IMR-90 (cell line): ENCODE results near the gene TEX44. TPM values are rescaled to one million over a fixed set of nuclear protein-coding genes. Genes with fewer than 3 reads are reported as not detected.

Source experiments
- ATAC-seq: fragments of 200-7000 bp; cut with Tn5 transposase; 2 replicates; pipeline ENCODE4 v1.9.1; 2020; ENCODE audit warnings: low read depth, mild to moderate bottlenecking, moderate library complexity
- BruUV-seq: library from RNA; stranded (reverse); fragments of 400-500 nt; replicated peaks from 2 replicates; lab custom pipeline; 2021; lab: Mats Ljungman, UMichigan
- CTCF ChIA-PET: fragments of 300-600 bp; formaldehyde crosslinking; extraction: SDS; loops from one replicate; lab custom pipeline; 2021; ENCODE audit warnings: antibody characterized with exemption; lab: Yijun Ruan, JAX
- POLR2A ChIA-PET: fragments of 300-600 bp; sonication (Branson Sonifier 250); formaldehyde crosslinking; loops from one replicate; lab custom pipeline; 2022; ENCODE audit warnings: antibody characterized with exemption; ENCODE audit not compliant: unreplicated experiment; lab: Charles Lee
- DNase-seq: peaks from one replicate; pipeline ENCODE4 v3.0.0; 2013
- H2AFZ ChIP-seq: replicated peaks from 2 replicates; pipeline ENCODE3; 2013; ENCODE audit warnings: low read length, mild to moderate bottlenecking; ENCODE audit not compliant: poor library complexity
- H2AK5ac ChIP-seq: 2 replicates; pipeline ENCODE4 v1.6.1; 2013; ENCODE audit warnings: low read depth, low read length, inconsistent platforms
- H2AK9ac ChIP-seq: replicated peaks from 2 replicates; pipeline ENCODE3; 2013; ENCODE audit warnings: mild to moderate bottlenecking, low read depth, low read length, moderate library complexity; ENCODE audit not compliant: poor library complexity
- H2BK120ac ChIP-seq: 2 replicates; pipeline ENCODE4 v1.6.1; 2013; ENCODE audit warnings: low read depth, low read length, inconsistent platforms
- H2BK15ac ChIP-seq: 3 replicates; pipeline ENCODE4 v1.6.1; 2013; ENCODE audit warnings: low read depth, low read length, inconsistent platforms
- H2BK20ac ChIP-seq: 2 replicates; pipeline ENCODE4 v1.6.1; 2013; ENCODE audit warnings: low read depth, mild to moderate bottlenecking, inconsistent platforms, low read length, moderate library complexity
- H2BK5ac ChIP-seq: 2 replicates; pipeline ENCODE4 v1.6.1; 2013; ENCODE audit warnings: mild to moderate bottlenecking, low read depth, low read length, inconsistent platforms; ENCODE audit not compliant: poor library complexity, severe bottlenecking
- H3K14ac ChIP-seq: replicated peaks from 2 replicates; pipeline ENCODE4 v1.6.1; 2013; ENCODE audit warnings: low read depth, low read length, inconsistent platforms
- H3K18ac ChIP-seq: 2 replicates; pipeline ENCODE4 v1.6.1; 2013; ENCODE audit warnings: low read depth, low read length, control low read depth
- H3K23ac ChIP-seq: 2 replicates; pipeline ENCODE4 v1.6.1; 2013; ENCODE audit warnings: low read depth, low read length, inconsistent platforms
- H3K27ac ChIP-seq: 2 replicates; pipeline ENCODE4 v1.5.1; 2013; ENCODE audit warnings: mild to moderate bottlenecking, control low read depth, low read length; ENCODE audit not compliant: insufficient read depth
- H3K27me3 ChIP-seq: 2 replicates; pipeline ENCODE4 v1.6.1; 2013; ENCODE audit warnings: low read length; ENCODE audit not compliant: control insufficient read depth, insufficient read depth
- H3K36me3 ChIP-seq: 2 replicates; pipeline ENCODE4 v1.6.1; 2013; ENCODE audit warnings: low read length, mixed read lengths; ENCODE audit not compliant: control insufficient read depth, insufficient read depth
- H3K4ac ChIP-seq: 2 replicates; pipeline ENCODE4 v1.6.1; 2013; ENCODE audit warnings: low read depth, low read length, inconsistent platforms
- H3K4me1 ChIP-seq: 2 replicates; pipeline ENCODE4 v1.6.1; 2013; ENCODE audit warnings: low read length, mixed read lengths; ENCODE audit not compliant: control insufficient read depth, insufficient read depth
- H3K4me2 ChIP-seq: 2 replicates; pipeline ENCODE4 v1.6.1; 2013; ENCODE audit warnings: low read depth, mild to moderate bottlenecking, control low read depth, low read length, moderate library complexity
- H3K4me3 ChIP-seq: 2 replicates; pipeline ENCODE4 v1.5.1; 2013; ENCODE audit warnings: low read depth, mild to moderate bottlenecking, control low read depth, low read length, moderate library complexity; ENCODE audit not compliant: insufficient read depth
- H3K56ac ChIP-seq: 2 replicates; pipeline ENCODE4 v1.6.1; 2013; ENCODE audit warnings: low read length, inconsistent platforms; ENCODE audit not compliant: insufficient read depth; ENCODE audit errors: extremely low read depth
- H3K79me1 ChIP-seq, 2 experiments: 2 replicates each; pipeline ENCODE4 v1.6.1; 2013; ENCODE audit warnings: low read length in 2 of 2, inconsistent platforms in 1 of 2, low read depth in 1 of 2
- H3K9ac ChIP-seq: 2 replicates; pipeline ENCODE4 v1.6.1; 2013; ENCODE audit warnings: low read depth, low read length, control low read depth
- H3K9me1 ChIP-seq: 2 replicates; pipeline ENCODE4 v1.6.1; 2013; ENCODE audit warnings: low read length, inconsistent platforms; ENCODE audit not compliant: insufficient read depth
- H3K9me3 ChIP-seq: 2 replicates; pipeline ENCODE4 v1.6.1; 2013; ENCODE audit warnings: low read length; ENCODE audit not compliant: control insufficient read depth, insufficient read depth
- H4K20me1 ChIP-seq: 2 replicates; pipeline ENCODE4 v1.6.1; 2013; ENCODE audit warnings: low read length, inconsistent platforms; ENCODE audit not compliant: insufficient read depth
- H4K5ac ChIP-seq: 2 replicates; pipeline ENCODE4 v1.6.1; 2013; ENCODE audit warnings: mild to moderate bottlenecking, low read depth, low read length, control low read depth
- H4K8ac ChIP-seq, 2 experiments: 2 replicates each; pipeline ENCODE4 v1.6.1; 2013; ENCODE audit warnings: low read depth in 2 of 2, low read length in 2 of 2, control low read depth in 1 of 2, inconsistent platforms in 1 of 2
- H4K91ac ChIP-seq: 2 replicates; pipeline ENCODE4 v1.6.1; 2013; ENCODE audit warnings: low read depth, low read length, inconsistent platforms; ENCODE audit not compliant: insufficient read depth
- BHLHE40 ChIP-seq: fragments of 150-350 bp; IDR thresholded peaks from 2 replicates; pipeline ENCODE4 v1.6.1; 2016; ENCODE audit warnings: mild to moderate bottlenecking, low read depth, low read length
- CEBPB ChIP-seq: IDR thresholded peaks from 2 replicates; pipeline ENCODE4 v1.6.1; 2012; ENCODE audit warnings: low read depth, low read length, improper control_type of control experiment
- CHD1 ChIP-seq: IDR thresholded peaks from 2 replicates; pipeline ENCODE4 v1.6.1; 2012; ENCODE audit warnings: low read depth, low read length, improper control_type of control experiment
- CTCF ChIP-seq: conservative IDR thresholded peaks from 2 replicates; pipeline ENCODE4 v1.5.1; 2012; ENCODE audit warnings: mild to moderate bottlenecking, low read depth, low read length, improper control_type of control experiment
- FOS ChIP-seq: fragments of 150-350 bp; IDR thresholded peaks from 2 replicates; pipeline ENCODE4 v1.6.1; 2016; ENCODE audit warnings: low read depth, low read length
- MAFK ChIP-seq: IDR thresholded peaks from 2 replicates; pipeline ENCODE4 v1.6.1; 2012; ENCODE audit warnings: low read depth, low read length, improper control_type of control experiment
- MAZ ChIP-seq: IDR thresholded peaks from 2 replicates; pipeline ENCODE4 v1.6.1; 2012; ENCODE audit warnings: low read depth, mild to moderate bottlenecking, low read length, improper control_type of control experiment, moderate library complexity, borderline replicate concordance
- MXI1 ChIP-seq: IDR thresholded peaks from 2 replicates; pipeline ENCODE4 v1.6.1; 2012; ENCODE audit warnings: low read depth, mild to moderate bottlenecking, low read length, moderate library complexity, borderline replicate concordance
- NFE2L2 ChIP-seq: fragments of 150-350 bp; IDR thresholded peaks from 2 replicates; pipeline ENCODE4 v1.6.1; 2016; ENCODE audit warnings: low read depth, mild to moderate bottlenecking, low read length
- POLR2A ChIP-seq: IDR thresholded peaks from 2 replicates; pipeline ENCODE4 v1.6.1; 2012; ENCODE audit warnings: mild to moderate bottlenecking, low read depth, low read length
- RAD21 ChIP-seq: IDR thresholded peaks from 2 replicates; pipeline ENCODE4 v1.6.1; 2012; ENCODE audit warnings: low read length, improper control_type of control experiment
- RFX5 ChIP-seq: IDR thresholded peaks from 2 replicates; pipeline ENCODE4 v1.8.0; 2012; ENCODE audit warnings: low read depth, mild to moderate bottlenecking, low read length, moderate library complexity
- SMC3 ChIP-seq: fragments of 150-350 bp; IDR thresholded peaks from 2 replicates; pipeline ENCODE4 v1.6.1; 2016; ENCODE audit warnings: low read depth, mild to moderate bottlenecking, antibody characterized with exemption, low read length, moderate library complexity
- USF2 ChIP-seq: fragments of 150-350 bp; IDR thresholded peaks from 2 replicates; pipeline ENCODE4 v1.6.1; 2017; ENCODE audit warnings: mild to moderate bottlenecking, antibody characterized with exemption, low read length, low read depth
- WGBS, 2 experiments: methylation state at CpG; one replicate each; pipeline versions ENCODE4 v1.1.5 to v1.1.7; 2013; ENCODE audit warnings: missing lambda C conversion rate in 2 of 2; ENCODE audit not compliant: insufficient read length in 1 of 2; ENCODE audit errors: extremely low coverage in 2 of 2; 5-methylcytosine and 5-hydroxymethylcytosine counted together
- dilution Hi-C: fragments of 300-500 bp; cut with HindIII; formaldehyde crosslinking; loops from one replicate; pipeline ENCODE4 v1.14.3; 2018; ENCODE audit warnings: low sequenced_read_pairs; ENCODE audit not compliant: unreplicated experiment
- in situ Hi-C: fragments of 300-500 bp; cut with MboI; formaldehyde crosslinking; loops from 3 replicates; pipeline ENCODE4 v1.14.3; 2019; ENCODE audit warnings: low sequenced_read_pairs, inconsistent platforms, mixed read lengths
- intact Hi-C: fragments of 100-400 bp; cut with micrococcal nuclease; formaldehyde crosslinking; loops from 2 replicates; pipeline ENCODE4 v1.10.0; 2022
- polyA plus RNA-seq, 3 experiments: library from polyadenylated mRNA; depleted of rRNA; stranded (reverse); fragments of >200 nt; gene quantifications; 2 replicates each; pipeline ENCODE4 v1.2.3, GENCODE V29; 2012; ENCODE audit warnings: low replicate concordance in 1 of 3
- total RNA-seq: library from RNA; depleted of rRNA; stranded (reverse); fragments of >200 nt; gene quantifications from 2 replicates; pipeline ENCODE4 v1.2.3, GENCODE V29; 2012

TEX44 gene
- total and polyA plus RNA-seq, 2 of the 4 experiments (the other 2 are of a cell fraction), result not detected

GRCh38 chr2:231597627-231598026 is 5.0 kb downstream of the TEX44 start:
- Histone ChIP-seq H3K56ac (no peak overlapping the region), H3K23ac (no peak overlapping the region), H2BK15ac (no peak overlapping the region), H3K4ac (no peak overlapping the region), H2BK20ac (no peak overlapping the region), H3K9me1 (0 out of 2 replicates have a peak, but pooled peaks cover 5% of the 10 kb centered on the region), H2AK5ac (no peak overlapping the region), H3K4me2 (no peak overlapping the region), H3K36me3 (no peaks in the 10 kb centered on the region), H3K27me3 (peaks cover 9% of the 10 kb centered on the region; the same call in 1 of the 2 replicates), H3K9me3 (no peaks in the 10 kb centered on the region), H3K4me3 (no peak overlapping the region), H4K5ac (no peak overlapping the region), H3K18ac (no peak overlapping the region), H4K8ac (no peak overlapping the region), H3K79me1 (no peaks in the 10 kb centered on the region), H2BK5ac (no peak overlapping the region), H4K20me1 (no peaks in the 10 kb centered on the region), H3K14ac (no peak overlapping the region), H4K91ac (no peak overlapping the region), H2AK9ac (peak overlapping the region; percentile 50), H3K27ac (no peak overlapping the region), H2AFZ (no peak overlapping the region), H2BK120ac (no peak overlapping the region), H3K4me1 (no peaks in the 10 kb centered on the region; the same call in 1 of the 2 replicates), H3K9ac (no peak overlapping the region)
- no peak for ATAC-seq
- no peak for TF ChIP-seq NFE2L2
- TF ChIP-seq POLR2A, result no peak
- no peak for TF ChIP-seq SMC3
- TF ChIP-seq CTCF, result no peak
- no peak for TF ChIP-seq MAZ
- TF ChIP-seq RFX5, result no peak
- no peak for TF ChIP-seq FOS
- no peak for TF ChIP-seq BHLHE40
- no peak for TF ChIP-seq CEBPB
- no peak for TF ChIP-seq MAFK
- TF ChIP-seq RAD21, result no peak
- no peak for TF ChIP-seq USF2
- TF ChIP-seq CHD1, result no peak
- no peak for TF ChIP-seq MXI1
- ChIA-PET CTCF (no interaction called here), POLR2A (no interaction called here)
- intact Hi-C loops (no loop called here), in situ Hi-C loops (no loop called here), dilution Hi-C loops (no loop called here)
- DNase-seq, result no peak
- no TSS peak for BruUV-seq
- WGBS, 2 experiments, result 77% methylated on average over 5 of the region's 8 CpGs; no CpG with 5 or more reads in 1 of the 2 experiments
